Effector memory CD8-positive, alpha-beta T cell (primary cell): Measurements from ENCODE around the gene BTG1.
"Not testable (repeated sequence)": the region's sequence is repeated elsewhere in the genome, so short reads cannot be mapped to it uniquely, and the experiment has no call there.

Source experiments
- ATAC-seq: fragments of 150-1000 bp; cut with Tn5 transposase; replicated peaks from 2 replicates; pipeline ENCODE4 v1.10.0; 2021; ENCODE audit warnings: mild to moderate bottlenecking, moderate library complexity
- DNase-seq, 3 experiments: peaks; one replicate each; pipeline ENCODE4 v3.0.0; 2021
- H3K27ac Mint-ChIP-seq, 2 donors: one replicate each; pipeline ENCODE4 v1.8.0; 2022; ENCODE audit warnings: mild to moderate bottlenecking in 2 of 2, mixed read lengths in 2 of 2, moderate library complexity in 2 of 2
- H3K27me3 Mint-ChIP-seq, 2 donors: one replicate each; pipeline ENCODE4 v1.8.0; 2022; ENCODE audit warnings: mixed read lengths in 2 of 2
- H3K36me3 Mint-ChIP-seq: one replicate; pipeline ENCODE4 v1.8.0; 2022; ENCODE audit warnings: mild to moderate bottlenecking, moderate library complexity, mixed read lengths; ENCODE audit not compliant: insufficient read depth
- H3K4me1 Mint-ChIP-seq, 2 donors: one replicate each; pipeline ENCODE4 v1.8.0; 2022; ENCODE audit warnings: low read depth in 2 of 2, mixed read lengths in 2 of 2
- H3K4me3 Mint-ChIP-seq, 2 donors: one replicate each; pipeline ENCODE4 v1.8.0; 2022; ENCODE audit warnings: mild to moderate bottlenecking in 2 of 2, mixed read lengths in 2 of 2, moderate library complexity in 2 of 2
- H3K9me3 Mint-ChIP-seq, 2 donors: one replicate each; pipeline ENCODE4 v1.8.0; 2022; ENCODE audit warnings: mixed read lengths in 2 of 2

The BTG1 gene

GRCh38 chr12:92096346-92097136 is 49.1 kb downstream of the BTG1 start:
- Mint-ChIP-seq H3K27me3 (no peaks in the 10 kb centered on the region), H3K27ac (peak overlapping the region in 1 of 2 donors; percentile 45), H3K36me3 (peaks cover 16% of the 10 kb centered on the region), H3K9me3 (peaks cover 0 to 2% of the 10 kb centered on the region in 2 donors), H3K4me1 (peaks cover 5 to 28% of the 10 kb centered on the region in 2 donors), H3K4me3 (no peak overlapping the region)
- DNase-seq (no peak), ATAC-seq (peak; percentile 19)

- Mint-ChIP-seq H3K36me3 (peaks cover 21% of the 10 kb centered on the region), H3K27ac (no peak overlapping the region), H3K4me3 (peak overlapping the region; percentile 17 to 40), H3K4me1 (peaks cover 10 to 28% of the 10 kb centered on the region in 2 donors), H3K9me3 (no peaks in the 10 kb centered on the region), H3K27me3 (no peaks in the 10 kb centered on the region)
- DNase-seq, result no peak
- ATAC-seq, result no peak
Measured at GRCh38 chr12:92094751-92095161, 50.9 kb downstream of the BTG1 start.

GRCh38 chr12:92094301-92094700 is 51.3 kb downstream of the BTG1 start:
- Mint-ChIP-seq H3K4me1 (peaks cover 10 to 28% of the 10 kb centered on the region in 2 donors), H3K4me3 (peak overlapping the region; percentile 17 to 40)
- ATAC-seq, result peak; percentile 49

More at GRCh38 chr12:92094301-92094700, 51.3 kb downstream of the BTG1 start:
- H3K27me3 Mint-ChIP-seq, H3K9me3 Mint-ChIP-seq, H3K27ac Mint-ChIP-seq, DNase-seq: not testable (repeated sequence)
- peaks cover 21% of the 10 kb centered on the region for H3K36me3 Mint-ChIP-seq
